Tibial artery (tissue), 4 donors: ENCODE measurements around the gene FZD8.

Experiments
- DNase-seq, 2 donors: peaks; one replicate each; pipeline ENCODE4 v3.0.0-alpha.2; 2019
- H3K27ac ChIP-seq, 2 donors: fragments of 200-600 bp; sonication (generic) in 1 of 2; 1 replicate in 1 of 2; 2 replicates in 1 of 2; pipeline ENCODE4 v1.5.1; 2018 to 2019; ENCODE audit warnings: mild to moderate bottlenecking in 1 of 2
- H3K27me3 ChIP-seq, 2 donors: fragments of 200-600 bp; sonication (generic) in 1 of 2; one replicate each; pipeline versions ENCODE4 v1.5.1 to v1.6.0; 2016 to 2019
- H3K36me3 ChIP-seq, 3 donors: fragments of 200-600 bp; sonication (generic) in 2 of 3; one replicate each; pipeline ENCODE4 v1.5.1; 2016 to 2019; ENCODE audit warnings: mild to moderate bottlenecking in 2 of 3
- H3K4me1 ChIP-seq, 4 donors: fragments of 200-600 bp; sonication (generic) in 2 of 4; 1 replicate in 3 of 4; 2 replicates in 1 of 4; pipeline ENCODE4 v1.5.1; 2016 to 2019
- H3K4me3 ChIP-seq, 2 donors: fragments of 200-600 bp; sonication (generic) in 1 of 2; 1 replicate in 1 of 2; 2 replicates in 1 of 2; pipeline ENCODE4 v1.5.1; 2018 to 2019; ENCODE audit warnings: mild to moderate bottlenecking in 2 of 2
- H3K9me3 ChIP-seq, 3 donors: fragments of 200-600 bp; sonication (generic) in 1 of 3; one replicate each; pipeline ENCODE4 v1.5.1; 2016 to 2019
- intact Hi-C: fragments of 100-400 bp; cut with DNase I; formaldehyde crosslinking; loops from one replicate; pipeline ENCODE4 v1.15.0; 2023; ENCODE audit warnings: low total_unique reads
- TF ChIP-seq, protein P1 (sequence below), 2 experiments: fragments of 200-600 bp in 1 of 2; fragments of 450-650 bp in 1 of 2; IDR thresholded peaks; one replicate each; pipeline ENCODE4 v1.5.1; 2017 to 2019; ENCODE audit warnings: antibody characterized with exemption in 2 of 2, mild to moderate bottlenecking in 1 of 2, moderate library complexity in 1 of 2

Gene FZD8

DNA sequence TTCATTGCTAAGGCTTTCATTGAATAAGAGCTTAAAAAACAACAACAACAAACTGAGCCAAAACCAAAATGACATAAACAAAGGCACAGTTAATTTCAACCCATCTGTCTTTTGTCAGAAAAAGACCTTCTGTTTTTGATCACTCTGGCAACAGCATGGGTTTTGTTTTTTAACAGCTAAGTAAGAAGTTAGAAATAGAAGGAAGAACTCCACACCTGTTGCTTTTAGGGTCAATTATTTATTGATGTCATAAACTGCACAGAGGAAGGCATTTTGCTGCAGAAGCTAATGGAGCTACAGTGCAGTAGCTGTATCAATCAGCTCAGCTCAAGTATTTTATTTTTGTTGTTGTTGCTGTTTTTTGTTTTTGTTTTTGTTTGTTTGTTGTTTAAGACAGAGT is 53.3 kb downstream of the FZD8 start:
- H3K4me3 ChIP-seq, result no peak overlapping the region
- no peak overlapping the region for H3K27ac ChIP-seq
- H3K27me3 ChIP-seq, result peaks cover 0 to 3% of the 10 kb centered on the region in 2 donors
- no peaks in the 10 kb centered on the region for H3K36me3 ChIP-seq
- DNase-seq, result no peak
- TF ChIP-seq, protein P1, sequence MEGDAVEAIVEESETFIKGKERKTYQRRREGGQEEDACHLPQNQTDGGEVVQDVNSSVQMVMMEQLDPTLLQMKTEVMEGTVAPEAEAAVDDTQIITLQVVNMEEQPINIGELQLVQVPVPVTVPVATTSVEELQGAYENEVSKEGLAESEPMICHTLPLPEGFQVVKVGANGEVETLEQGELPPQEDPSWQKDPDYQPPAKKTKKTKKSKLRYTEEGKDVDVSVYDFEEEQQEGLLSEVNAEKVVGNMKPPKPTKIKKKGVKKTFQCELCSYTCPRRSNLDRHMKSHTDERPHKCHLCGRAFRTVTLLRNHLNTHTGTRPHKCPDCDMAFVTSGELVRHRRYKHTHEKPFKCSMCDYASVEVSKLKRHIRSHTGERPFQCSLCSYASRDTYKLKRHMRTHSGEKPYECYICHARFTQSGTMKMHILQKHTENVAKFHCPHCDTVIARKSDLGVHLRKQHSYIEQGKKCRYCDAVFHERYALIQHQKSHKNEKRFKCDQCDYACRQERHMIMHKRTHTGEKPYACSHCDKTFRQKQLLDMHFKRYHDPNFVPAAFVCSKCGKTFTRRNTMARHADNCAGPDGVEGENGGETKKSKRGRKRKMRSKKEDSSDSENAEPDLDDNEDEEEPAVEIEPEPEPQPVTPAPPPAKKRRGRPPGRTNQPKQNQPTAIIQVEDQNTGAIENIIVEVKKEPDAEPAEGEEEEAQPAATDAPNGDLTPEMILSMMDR (IDR thresholded peaks at IDR 0.05), result no peak
- H3K9me3 ChIP-seq, result peaks cover 0 to 5% (median 0%) of the 10 kb centered on the region in 3 donors
- H3K4me1 ChIP-seq, result no peaks in the 10 kb centered on the region
- intact Hi-C loops, result no loop called here
